CD14-positive monocyte (primary cell): Measurements from ENCODE around the gene HTR7. TPM values are rescaled to one million over a fixed set of nuclear protein-coding genes. Genes with fewer than 3 reads are reported as not detected.

Source experiments
- DNase-seq, 3 donors: peaks; one replicate each; pipeline ENCODE4 v3.0.0-alpha.2; 2011 to 2022
- H2AFZ ChIP-seq: 2 replicates; pipeline ENCODE4 v1.6.0; 2012; ENCODE audit warnings: mild to moderate bottlenecking, low read depth, low read length, inconsistent platforms; ENCODE audit not compliant: insufficient read depth, poor library complexity, severe bottlenecking
- H3K27ac ChIP-seq, 2 donors: 1 replicate in 1 of 2; 2 replicates in 1 of 2; pipeline ENCODE4 v1.5.1; 2012 to 2013; ENCODE audit warnings: low read length in 2 of 2, control low read depth in 1 of 2, inconsistent platforms in 1 of 2, low read depth in 1 of 2, mild to moderate bottlenecking in 1 of 2
- H3K27me3 ChIP-seq, 2 donors: one replicate each; pipeline versions ENCODE4 v1.6.0 to v1.6.1; 2011 to 2013; ENCODE audit warnings: low read length in 2 of 2; ENCODE audit not compliant: control insufficient read depth in 2 of 2, insufficient read depth in 2 of 2
- H3K36me3 ChIP-seq, 2 donors: replicated peaks in 1 of 2; 1 replicate in 1 of 2; 2 replicates in 1 of 2; pipeline versions ENCODE4 v1.5.1 to v1.6.1; 2012 to 2013; ENCODE audit warnings: low read length in 2 of 2, control low read depth in 1 of 2, inconsistent platforms in 1 of 2, mild to moderate bottlenecking in 1 of 2; ENCODE audit not compliant: insufficient read depth in 2 of 2, control insufficient read depth in 1 of 2
- H3K4me1 ChIP-seq, 2 donors: 1 replicate in 1 of 2; 2 replicates in 1 of 2; pipeline versions ENCODE4 v1.5.1 to v1.6.1; 2012 to 2013; ENCODE audit warnings: low read length in 2 of 2, control low read depth in 1 of 2, inconsistent platforms in 1 of 2, mild to moderate bottlenecking in 1 of 2, moderate library complexity in 1 of 2; ENCODE audit not compliant: insufficient read depth in 2 of 2, control insufficient read depth in 1 of 2
- H3K4me2 ChIP-seq: replicated peaks from 2 replicates; pipeline ENCODE3; 2012; ENCODE audit warnings: low read length, moderate library complexity, mild to moderate bottlenecking; ENCODE audit not compliant: poor library complexity, severe bottlenecking; ENCODE audit errors: extremely low read depth
- H3K4me3 ChIP-seq, 3 experiments: fragments of 200-600 bp in 1 of 3; sonication (generic) in 1 of 3; replicated peaks in 1 of 3; 1 replicate in 2 of 3; 2 replicates in 1 of 3; pipeline ENCODE4 v1.5.1; 2011 to 2013; ENCODE audit warnings: low read length in 3 of 3, mild to moderate bottlenecking in 3 of 3, control low read depth in 2 of 3, low read depth in 2 of 3, inconsistent platforms in 1 of 3, moderate library complexity in 1 of 3
- H3K79me2 ChIP-seq: 2 replicates; pipeline ENCODE4 v1.6.0; 2012; ENCODE audit warnings: mild to moderate bottlenecking, control low read depth, inconsistent platforms, low read length, moderate library complexity; ENCODE audit not compliant: insufficient read depth
- H3K9ac ChIP-seq: 2 replicates; pipeline ENCODE4 v1.6.0; 2017; ENCODE audit warnings: low read length, mild to moderate bottlenecking; ENCODE audit not compliant: insufficient read depth, poor library complexity, severe bottlenecking
- H3K9me3 ChIP-seq, 2 donors: replicated peaks in 1 of 2; 1 replicate in 1 of 2; 2 replicates in 1 of 2; pipeline versions ENCODE4 v1.5.1 to v1.6.1; 2012 to 2013; ENCODE audit warnings: low read length in 2 of 2, control low read depth in 1 of 2; ENCODE audit not compliant: control insufficient read depth in 1 of 2, insufficient read depth in 1 of 2
- H4K20me1 ChIP-seq: 2 replicates; pipeline ENCODE4 v1.6.0; 2012; ENCODE audit warnings: mild to moderate bottlenecking, low read length, control low read depth, moderate library complexity; ENCODE audit not compliant: insufficient read depth
- H3K27ac Mint-ChIP-seq, 7 donors: one replicate each; pipeline ENCODE4 v1.8.0; 2020; ENCODE audit warnings: mild to moderate bottlenecking in 7 of 7, mixed read lengths in 7 of 7, moderate library complexity in 6 of 7, inconsistent platforms in 2 of 7
- H3K27me3 Mint-ChIP-seq, 3 donors: one replicate each; pipeline ENCODE4 v1.8.0; 2021 to 2022; ENCODE audit warnings: low read depth in 3 of 3, mild to moderate bottlenecking in 3 of 3, mixed read lengths in 3 of 3, moderate library complexity in 3 of 3, inconsistent platforms in 1 of 3
- H3K36me3 Mint-ChIP-seq, 2 donors: one replicate each; pipeline ENCODE4 v1.8.0; 2020; ENCODE audit warnings: mixed read lengths in 2 of 2, inconsistent platforms in 1 of 2, mild to moderate bottlenecking in 1 of 2
- H3K4me1 Mint-ChIP-seq: one replicate; pipeline ENCODE4 v1.8.0; 2020; ENCODE audit warnings: mild to moderate bottlenecking, mixed read lengths
- H3K4me3 Mint-ChIP-seq, 2 donors: one replicate each; pipeline ENCODE4 v1.8.0; 2020; ENCODE audit warnings: mild to moderate bottlenecking in 2 of 2, mixed read lengths in 2 of 2, moderate library complexity in 1 of 2
- H3K9me3 Mint-ChIP-seq, 7 donors: one replicate each; pipeline ENCODE4 v1.8.0; 2020 to 2022; ENCODE audit warnings: mixed read lengths in 7 of 7, mild to moderate bottlenecking in 6 of 7, moderate library complexity in 6 of 7, inconsistent platforms in 2 of 7
- WGBS: methylation state at CpG from one replicate; pipeline ENCODE4 v1.1.5; 2013; ENCODE audit warnings: missing lambda C conversion rate; ENCODE audit not compliant: insufficient coverage; 5-methylcytosine and 5-hydroxymethylcytosine counted together
- intact Hi-C, 2 donors: fragments of 100-400 bp; cut with micrococcal nuclease; formaldehyde crosslinking; loops; one replicate each; pipeline versions ENCODE4 v1.15.0 to v1.15.1; 2023
- polyA plus RNA-seq, 3 donors: library from polyadenylated mRNA; depleted of rRNA in 1 of 3; unstranded in 2 of 3; stranded (reverse) in 1 of 3; fragments of 300-500 nt in 2 of 3; fragments of >200 nt in 1 of 3; fragmentation: Illumina TruSeq in 2 of 3; gene quantifications; 1 replicate in 2 of 3; 2 replicates in 1 of 3; pipeline ENCODE4 v1.2.3, GENCODE V29; 2012 to 2021
- TF ChIP-seq, protein P1 (sequence below): fragments of 200-600 bp; IDR thresholded peaks from one replicate; pipeline ENCODE4 v1.8.0; 2022; ENCODE audit warnings: antibody characterized with exemption, mild to moderate bottlenecking

The HTR7 gene
- polyA plus RNA-seq, 3 donors = 0.95 to 1.6 (median 1.1) TPM

- Histone ChIP-seq H2AFZ (no peak overlapping the region), H3K4me3 (no peak overlapping the region), H3K27ac (no peak overlapping the region), H3K4me2 (no peak overlapping the region), H3K27me3 (peaks cover 0 to 2% of the 10 kb centered on the region in 2 donors), H4K20me1 (no peaks in the 10 kb centered on the region), H3K79me2 (no peaks in the 10 kb centered on the region), H3K9ac (no peak overlapping the region), H3K9me3 (no peaks in the 10 kb centered on the region), H3K36me3 (no peaks in the 10 kb centered on the region), H3K4me1 (no peaks in the 10 kb centered on the region)
- Mint-ChIP-seq H3K36me3 (no peaks in the 10 kb centered on the region), H3K27me3 (peaks cover 0 to 4% (median 2%) of the 10 kb centered on the region in 3 donors), H3K27ac (no peak overlapping the region), H3K9me3 (peaks cover 0 to 2% (median 0%) of the 10 kb centered on the region in 7 donors), H3K4me1 (no peaks in the 10 kb centered on the region), H3K4me3 (no peak overlapping the region)
- 67% methylated on average over 2 of the region's 5 CpGs for WGBS
- intact Hi-C loops = no loop called here
- TF ChIP-seq, protein P1, sequence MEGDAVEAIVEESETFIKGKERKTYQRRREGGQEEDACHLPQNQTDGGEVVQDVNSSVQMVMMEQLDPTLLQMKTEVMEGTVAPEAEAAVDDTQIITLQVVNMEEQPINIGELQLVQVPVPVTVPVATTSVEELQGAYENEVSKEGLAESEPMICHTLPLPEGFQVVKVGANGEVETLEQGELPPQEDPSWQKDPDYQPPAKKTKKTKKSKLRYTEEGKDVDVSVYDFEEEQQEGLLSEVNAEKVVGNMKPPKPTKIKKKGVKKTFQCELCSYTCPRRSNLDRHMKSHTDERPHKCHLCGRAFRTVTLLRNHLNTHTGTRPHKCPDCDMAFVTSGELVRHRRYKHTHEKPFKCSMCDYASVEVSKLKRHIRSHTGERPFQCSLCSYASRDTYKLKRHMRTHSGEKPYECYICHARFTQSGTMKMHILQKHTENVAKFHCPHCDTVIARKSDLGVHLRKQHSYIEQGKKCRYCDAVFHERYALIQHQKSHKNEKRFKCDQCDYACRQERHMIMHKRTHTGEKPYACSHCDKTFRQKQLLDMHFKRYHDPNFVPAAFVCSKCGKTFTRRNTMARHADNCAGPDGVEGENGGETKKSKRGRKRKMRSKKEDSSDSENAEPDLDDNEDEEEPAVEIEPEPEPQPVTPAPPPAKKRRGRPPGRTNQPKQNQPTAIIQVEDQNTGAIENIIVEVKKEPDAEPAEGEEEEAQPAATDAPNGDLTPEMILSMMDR = no peak
- no peak for DNase-seq
These were observed 135.0 kb downstream of the HTR7 start for GRCh38 chr10:90722832-90723231.

DNA sequence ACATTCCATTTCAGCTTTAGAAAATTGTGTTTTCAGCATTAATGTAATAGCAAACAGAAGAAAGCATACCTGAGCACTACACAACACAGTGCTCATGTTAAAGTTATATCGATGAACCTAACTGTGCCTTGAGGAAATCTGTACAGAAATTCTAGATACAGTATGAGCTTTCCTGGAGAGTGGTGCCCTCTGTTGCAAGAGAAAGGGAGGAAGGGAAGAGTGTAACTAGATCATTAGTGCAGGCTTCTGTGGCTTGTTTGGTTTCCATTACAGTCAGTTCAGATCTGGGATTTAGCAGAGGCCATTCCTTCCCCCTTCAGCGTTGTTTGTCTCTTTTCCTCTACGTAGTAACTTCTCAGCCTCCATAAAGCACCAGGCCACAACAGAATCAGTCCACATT, 139.7 kb downstream of the HTR7 start:
- Mint-ChIP-seq H3K27me3 (peaks cover 0 to 4% (median 4%) of the 10 kb centered on the region in 3 donors), H3K9me3 (peaks cover 0 to 5% (median 0%) of the 10 kb centered on the region in 7 donors), H3K27ac (no peak overlapping the region), H3K36me3 (no peaks in the 10 kb centered on the region), H3K4me1 (no peaks in the 10 kb centered on the region), H3K4me3 (no peak overlapping the region)
- TF ChIP-seq, protein P1 = no peak
- Histone ChIP-seq H3K36me3 (no peaks in the 10 kb centered on the region), H3K27me3 (peaks cover 0 to 2% of the 10 kb centered on the region in 2 donors), H4K20me1 (no peaks in the 10 kb centered on the region), H3K79me2 (no peaks in the 10 kb centered on the region), H2AFZ (no peak overlapping the region), H3K9me3 (no peaks in the 10 kb centered on the region), H3K27ac (no peak overlapping the region), H3K4me3 (no peak overlapping the region), H3K4me1 (no peaks in the 10 kb centered on the region), H3K4me2 (no peak overlapping the region), H3K9ac (no peak overlapping the region)
- no peak for DNase-seq
- 100% methylated on average over 1 of the region's 3 CpGs for WGBS
- intact Hi-C loops = no loop called here
